ENCODE data around the gene FXR2.

DNA sequence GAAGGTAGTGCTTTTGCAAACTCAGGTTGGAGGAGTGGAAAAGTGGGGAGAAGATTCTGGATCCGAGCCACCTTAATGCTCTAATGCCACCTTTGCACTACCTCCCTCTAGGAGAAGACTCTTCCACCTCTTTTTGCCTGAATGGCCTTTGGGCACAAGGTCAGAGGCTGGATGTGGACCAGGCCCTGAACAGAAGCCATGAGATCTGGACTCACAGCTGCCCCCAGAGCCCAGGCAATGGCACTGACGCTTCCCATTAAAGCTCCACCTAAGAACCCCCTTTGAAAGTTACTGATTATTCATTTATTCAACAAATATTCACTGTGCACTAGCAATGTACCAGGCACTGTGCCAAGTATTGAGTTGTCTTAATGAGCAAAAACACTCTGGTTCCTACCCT lies 18.4 kb upstream of the FXR2 start:
- TF ChIP-seq, protein P1, sequence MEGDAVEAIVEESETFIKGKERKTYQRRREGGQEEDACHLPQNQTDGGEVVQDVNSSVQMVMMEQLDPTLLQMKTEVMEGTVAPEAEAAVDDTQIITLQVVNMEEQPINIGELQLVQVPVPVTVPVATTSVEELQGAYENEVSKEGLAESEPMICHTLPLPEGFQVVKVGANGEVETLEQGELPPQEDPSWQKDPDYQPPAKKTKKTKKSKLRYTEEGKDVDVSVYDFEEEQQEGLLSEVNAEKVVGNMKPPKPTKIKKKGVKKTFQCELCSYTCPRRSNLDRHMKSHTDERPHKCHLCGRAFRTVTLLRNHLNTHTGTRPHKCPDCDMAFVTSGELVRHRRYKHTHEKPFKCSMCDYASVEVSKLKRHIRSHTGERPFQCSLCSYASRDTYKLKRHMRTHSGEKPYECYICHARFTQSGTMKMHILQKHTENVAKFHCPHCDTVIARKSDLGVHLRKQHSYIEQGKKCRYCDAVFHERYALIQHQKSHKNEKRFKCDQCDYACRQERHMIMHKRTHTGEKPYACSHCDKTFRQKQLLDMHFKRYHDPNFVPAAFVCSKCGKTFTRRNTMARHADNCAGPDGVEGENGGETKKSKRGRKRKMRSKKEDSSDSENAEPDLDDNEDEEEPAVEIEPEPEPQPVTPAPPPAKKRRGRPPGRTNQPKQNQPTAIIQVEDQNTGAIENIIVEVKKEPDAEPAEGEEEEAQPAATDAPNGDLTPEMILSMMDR (IDR thresholded peaks at IDR 0.05; ENCODE audit: insufficient read depth, low read length, poor library complexity, severe bottlenecking), result no peak
- no peak for TF ChIP-seq EZH2phosphoT487 (conservative IDR thresholded peaks at IDR 0.05; ENCODE audit: low read length)
